HG03469 (cell line): ENCODE results near the gene VAC14.
"Not testable (repeated sequence)": the region's sequence is repeated elsewhere in the genome, so short reads cannot be mapped to it uniquely, and the experiment has no call there.

Experiments
- ATAC-seq: cut with Tn5 transposase; IDR thresholded peaks from one replicate; pipeline ENCODE4 v1.9.1; 2021; ENCODE audit warnings: mild to moderate bottlenecking, moderate library complexity, moderate number of reproducible peaks; ENCODE audit not compliant: unreplicated experiment

VAC14 gene

DNA sequence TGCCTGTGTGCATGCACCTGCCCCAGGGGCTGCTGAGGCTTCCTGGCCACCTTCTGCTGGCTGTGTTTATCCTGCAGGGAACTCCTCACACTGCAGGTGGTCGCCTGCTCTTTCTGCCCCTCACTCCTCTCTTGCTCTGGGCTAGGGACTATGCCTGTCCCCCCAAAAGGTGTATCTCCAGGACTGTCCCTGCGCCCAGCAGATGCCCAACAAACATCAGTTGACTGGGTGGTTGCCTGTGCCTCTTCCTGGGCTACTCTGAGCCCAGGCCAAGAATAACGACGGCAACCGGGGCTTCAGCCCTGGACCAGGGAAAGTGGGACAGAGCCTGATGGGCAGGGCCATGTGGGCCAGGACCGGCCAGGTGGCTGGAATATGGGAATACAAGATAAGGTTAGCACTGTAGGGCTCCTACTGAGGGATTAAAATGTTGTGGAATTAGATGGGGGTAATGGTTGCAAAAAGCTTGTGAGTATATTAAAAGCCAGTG is 55.4 kb downstream of the VAC14 start:
- no peak for ATAC-seq

DNA sequence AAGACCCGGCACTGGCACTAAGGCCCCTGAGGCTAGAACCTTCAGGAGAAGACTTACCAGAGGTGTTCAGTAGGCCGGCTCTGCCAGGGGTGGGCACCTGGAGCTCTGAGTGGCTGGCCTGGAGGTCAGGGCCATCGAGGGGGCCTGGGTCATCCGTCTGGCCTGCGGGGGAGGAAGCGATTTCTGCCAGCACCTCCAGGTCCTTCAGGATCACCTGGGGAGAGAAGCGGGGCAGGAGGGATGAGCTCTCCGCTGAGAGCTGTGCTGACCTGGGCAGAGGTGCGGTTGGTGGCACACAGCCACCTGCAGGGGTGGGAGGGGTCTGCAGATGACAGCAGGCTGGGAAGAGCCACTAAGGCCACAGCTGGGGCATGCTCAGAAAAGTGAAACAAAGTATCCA is 56.6 kb downstream of the VAC14 start:
- ATAC-seq, result no peak

DNA sequence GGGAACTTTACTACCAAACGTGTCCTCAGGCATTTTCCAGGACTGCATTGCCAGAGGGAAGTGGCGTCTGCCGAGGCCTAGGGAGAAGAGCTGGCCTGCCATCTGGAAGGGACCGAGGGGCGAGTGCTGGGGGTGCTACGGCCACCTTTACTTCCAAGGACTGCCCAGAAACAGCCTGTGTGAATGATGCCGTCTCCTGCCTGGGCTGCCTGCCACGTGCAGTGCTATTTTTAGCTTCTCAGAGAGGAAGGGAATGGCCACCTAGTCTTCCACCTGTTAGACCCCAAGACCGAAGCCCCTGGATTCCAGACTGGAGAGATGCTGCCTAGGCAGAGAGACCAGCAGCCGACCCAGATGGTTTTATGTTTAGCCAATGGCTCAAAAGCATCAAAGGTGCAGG is 57.2 kb downstream of the VAC14 start:
- no peak for ATAC-seq

DNA sequence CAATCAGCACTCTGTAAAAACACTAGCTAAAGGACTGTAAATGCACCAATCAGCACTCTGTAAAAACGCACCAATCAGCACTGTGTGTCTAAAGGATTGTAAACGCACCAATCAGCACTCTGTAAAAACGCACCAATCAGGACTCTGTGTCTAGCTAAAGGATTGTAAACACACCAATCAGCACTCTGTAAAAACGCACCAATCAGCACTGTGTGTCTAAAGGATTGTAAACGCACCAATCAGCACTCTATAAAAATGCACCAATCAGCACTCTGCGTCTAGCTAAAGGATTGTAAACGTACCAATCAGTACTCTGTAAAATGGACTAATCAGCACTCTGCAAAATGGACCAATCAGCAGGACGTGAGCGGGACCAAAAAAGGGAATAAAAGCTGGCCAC is 58.0 kb downstream of the VAC14 start:
- not testable (repeated sequence) for ATAC-seq

DNA sequence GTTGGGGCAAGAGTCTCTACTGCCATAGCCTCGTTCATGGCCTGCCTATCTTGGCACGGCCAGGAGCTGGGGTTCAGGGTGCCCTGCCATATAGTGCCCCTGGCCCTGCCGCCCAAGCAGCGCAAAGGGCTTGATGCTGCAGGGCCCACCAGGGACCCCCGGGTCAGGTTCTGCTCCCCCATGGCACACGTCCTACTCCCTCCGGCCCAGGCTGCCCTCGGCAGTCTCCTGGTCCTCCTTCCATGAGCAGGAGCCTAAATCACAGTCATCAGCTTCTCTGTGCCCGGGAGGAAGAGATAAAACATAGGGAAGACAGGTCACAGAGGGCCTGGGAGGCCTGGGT is 59.2 kb downstream of the VAC14 start:
- ATAC-seq, result no peak

DNA sequence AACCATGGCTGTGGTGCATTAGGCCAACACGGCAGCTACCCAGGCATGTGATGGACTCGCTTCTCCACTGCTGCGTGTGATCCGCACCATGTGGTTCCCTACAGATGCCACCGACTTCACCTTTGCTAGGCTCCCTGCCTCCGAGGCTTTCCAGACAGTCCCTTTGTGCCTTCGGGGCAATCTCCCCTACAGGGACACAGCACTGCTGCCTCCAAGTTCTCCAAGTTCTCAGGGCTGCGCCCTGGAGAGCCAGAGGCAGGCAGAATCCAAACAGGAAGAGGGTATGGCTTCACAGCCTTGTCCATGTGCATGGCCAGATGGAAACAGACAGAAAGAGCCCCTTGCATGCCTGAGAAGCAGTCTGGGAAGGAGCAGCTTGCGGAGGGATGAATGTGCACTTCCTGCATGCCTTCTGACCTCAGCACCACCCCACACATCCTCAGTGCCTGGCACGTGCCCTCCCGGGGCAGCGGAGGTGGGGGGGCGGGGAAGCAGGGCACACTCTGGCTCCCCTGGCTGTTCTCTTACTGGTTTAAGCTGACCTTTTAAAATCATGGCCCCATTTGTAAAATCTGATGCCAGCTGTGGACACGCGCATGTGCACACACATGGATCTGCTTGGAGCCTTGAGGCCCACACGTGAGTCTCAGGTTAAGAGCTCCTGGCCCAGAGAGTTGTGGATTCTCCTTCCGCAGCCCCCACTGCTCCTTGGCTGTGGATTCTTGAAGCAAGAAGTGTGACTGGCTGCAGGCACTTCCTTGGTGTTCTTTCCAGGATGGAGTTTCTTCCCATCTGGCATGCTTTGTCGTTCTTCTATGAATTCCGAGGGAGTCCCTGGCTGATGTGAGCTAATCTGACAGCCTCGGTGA is 59.8 kb downstream of the VAC14 start:
- no peak for ATAC-seq

DNA sequence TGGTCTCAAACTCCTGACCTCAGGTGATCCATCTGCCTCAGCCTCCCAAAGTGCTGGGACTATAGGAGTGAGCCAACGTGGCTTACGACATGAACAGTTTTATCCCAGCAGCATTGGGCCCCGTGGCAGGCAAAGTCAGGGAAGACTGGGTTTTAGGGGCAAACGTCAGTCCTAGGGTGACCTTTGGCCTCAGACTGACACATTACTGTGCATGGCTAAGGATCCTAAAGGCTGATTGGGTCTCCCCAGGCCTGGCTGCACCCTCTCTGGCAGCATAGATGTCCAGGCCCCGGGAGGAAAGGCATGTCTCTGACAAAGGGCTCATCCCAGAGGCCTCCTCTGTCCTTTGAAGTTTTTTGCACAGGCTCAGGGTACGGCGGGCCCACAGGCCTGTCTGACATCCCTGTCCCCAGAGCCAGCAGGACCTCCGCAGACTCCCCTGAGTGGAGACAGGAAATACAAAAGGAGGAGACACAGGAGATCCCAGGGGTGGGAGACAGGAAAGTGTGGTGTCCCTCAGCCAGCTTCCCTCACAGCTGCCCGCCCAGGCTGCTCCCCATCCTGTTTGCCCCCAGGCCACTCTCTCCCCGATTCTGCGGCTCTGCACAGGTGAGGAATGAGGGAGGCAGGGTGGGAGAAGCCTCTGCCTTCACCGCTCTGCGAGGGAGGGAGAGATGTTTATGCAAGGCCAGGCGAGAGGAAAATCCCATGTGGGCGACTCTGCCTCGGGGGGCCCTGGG is 60.6 kb downstream of the VAC14 start:
- no peak for ATAC-seq

DNA sequence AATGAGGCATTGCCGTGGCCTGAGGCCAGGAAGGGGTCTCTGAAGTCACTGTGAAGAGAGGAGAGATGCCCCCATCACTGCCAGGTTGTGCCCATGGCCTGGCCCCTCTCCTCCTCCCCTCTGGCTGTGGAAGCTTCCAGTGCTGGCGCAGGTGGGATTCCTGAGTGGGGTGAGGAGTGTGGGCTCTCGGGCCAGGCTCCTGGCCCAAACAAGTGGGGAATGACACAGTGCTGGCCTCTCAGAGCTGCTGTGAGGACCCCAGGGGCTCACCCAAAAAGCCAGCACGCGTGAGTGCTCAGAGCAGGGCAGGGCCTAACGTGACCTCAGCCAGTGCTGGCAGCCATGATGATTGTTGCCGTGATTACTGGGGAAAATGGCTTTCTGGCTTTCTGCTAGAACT is 61.6 kb downstream of the VAC14 start:
- no peak for ATAC-seq

DNA sequence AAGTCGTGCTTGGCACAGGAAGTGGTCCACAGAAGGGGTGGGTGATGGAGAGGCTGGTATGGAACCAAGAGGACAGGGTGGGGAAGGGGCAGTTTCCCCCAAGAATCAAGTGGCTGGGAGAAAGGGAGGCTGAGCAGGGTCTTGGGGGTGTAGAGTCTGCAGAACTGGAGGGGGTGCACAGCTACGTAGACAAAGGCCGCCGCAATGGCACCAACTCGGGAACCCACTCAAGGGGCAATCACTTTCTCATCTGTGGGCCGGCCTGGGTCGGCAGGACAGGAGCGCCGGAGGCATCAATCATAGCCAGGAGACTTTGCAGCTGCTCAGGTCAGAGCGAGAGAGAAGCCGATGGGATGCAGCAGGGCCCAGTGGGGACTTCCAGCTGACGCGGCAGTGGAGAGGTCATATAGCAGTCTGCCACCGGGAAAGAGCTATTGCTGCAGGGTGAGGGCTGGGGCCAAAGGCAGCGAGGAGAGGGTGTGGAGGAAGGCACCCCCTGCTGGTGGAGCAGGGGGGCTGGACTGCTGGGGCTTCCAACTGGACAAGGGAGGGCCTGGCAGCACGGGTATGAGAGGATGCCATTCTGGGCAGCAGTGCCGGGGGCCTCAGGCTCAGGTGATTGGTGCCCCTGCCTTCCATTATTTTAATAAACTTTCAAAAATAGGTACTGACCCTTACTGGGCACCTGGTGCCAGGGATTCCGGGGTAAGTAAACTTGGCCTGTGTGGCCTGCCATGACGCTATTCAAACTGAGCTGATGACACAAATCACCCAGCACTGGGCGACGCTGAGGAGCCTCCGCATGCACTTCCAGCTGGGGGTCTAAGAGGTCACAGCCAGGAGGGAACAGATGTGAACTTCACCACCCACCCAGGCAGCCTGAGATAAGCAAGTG is 62.6 kb downstream of the VAC14 start:
- no peak for ATAC-seq

DNA sequence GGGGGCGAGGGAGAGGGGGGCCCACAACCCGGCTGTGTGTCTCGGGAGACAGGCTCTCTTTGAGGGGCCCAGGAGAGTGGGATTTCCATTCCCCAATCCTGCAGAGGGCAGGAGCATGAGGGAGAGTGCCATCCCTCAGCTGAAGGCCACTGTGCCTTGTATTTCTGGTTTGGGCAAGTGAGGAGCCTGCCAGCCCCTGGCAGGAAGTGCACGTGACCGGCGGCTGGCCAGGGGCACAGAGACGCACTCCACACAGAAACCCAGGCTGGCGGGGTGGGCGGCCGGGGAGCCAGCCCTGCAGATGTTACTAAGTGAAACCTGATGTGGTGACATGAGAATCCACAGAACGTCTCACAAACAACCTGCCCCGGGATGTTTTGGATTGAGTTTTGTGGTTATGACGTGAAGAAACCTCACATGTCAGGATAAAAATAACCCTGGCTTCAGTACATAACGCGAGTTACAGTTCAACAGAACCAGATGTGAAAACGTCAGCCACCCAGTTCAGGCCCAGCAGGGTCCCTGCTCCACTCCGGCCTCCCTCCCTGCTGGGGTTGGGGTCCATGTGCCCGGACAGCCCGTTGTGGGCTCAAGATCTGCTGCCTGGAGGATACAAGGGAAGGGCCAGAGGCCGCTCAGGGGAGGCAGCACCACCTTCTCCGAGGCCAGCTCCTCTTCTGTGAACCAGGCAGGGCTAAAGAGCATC is 63.4 kb downstream of the VAC14 start:
- peak; percentile 79 for ATAC-seq

DNA sequence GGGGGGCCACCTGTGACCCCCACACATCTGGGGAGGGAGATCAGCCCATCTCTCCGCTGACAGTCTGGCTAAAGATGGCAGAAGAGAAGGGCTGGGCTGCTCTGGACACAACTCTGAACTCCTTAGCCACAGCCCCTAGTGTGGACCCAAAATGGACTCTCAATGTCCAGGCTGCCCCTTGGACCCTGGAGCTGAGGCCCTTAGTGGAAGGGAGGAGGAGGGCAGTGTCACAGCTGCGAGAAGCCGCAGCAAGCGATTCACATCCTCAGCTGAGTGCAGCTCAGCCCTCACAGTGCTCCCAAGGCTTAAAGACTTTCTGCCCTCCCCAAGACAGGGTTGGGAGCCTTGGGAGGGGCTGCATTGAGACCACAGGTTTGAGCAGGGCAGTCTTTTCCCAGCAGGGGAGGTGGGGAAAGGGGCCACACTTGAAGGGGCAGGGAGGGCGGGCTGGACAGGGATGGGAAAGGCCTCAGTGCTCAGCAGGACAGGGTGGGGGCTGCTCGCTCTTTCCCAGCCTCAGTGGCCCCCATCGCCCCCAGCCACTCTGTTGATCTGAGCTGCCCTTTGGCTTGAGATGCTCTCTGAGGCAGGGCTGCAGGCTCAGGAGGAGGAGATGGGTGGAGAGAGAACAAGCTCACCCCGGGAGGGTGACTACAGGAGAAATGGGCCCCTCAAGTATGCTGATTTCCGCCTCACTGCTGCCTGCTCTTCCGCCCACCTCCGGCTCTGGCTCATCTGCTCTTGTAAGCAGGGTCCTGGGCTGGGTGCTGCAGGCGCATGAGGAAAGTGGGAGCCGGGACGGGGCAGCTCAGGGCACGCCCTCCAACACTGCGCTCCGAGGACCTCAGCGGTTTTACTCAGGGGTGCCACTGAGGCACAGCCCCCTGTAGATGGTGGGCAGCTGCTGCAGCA is 64.2 kb downstream of the VAC14 start:
- ATAC-seq, result no peak

DNA sequence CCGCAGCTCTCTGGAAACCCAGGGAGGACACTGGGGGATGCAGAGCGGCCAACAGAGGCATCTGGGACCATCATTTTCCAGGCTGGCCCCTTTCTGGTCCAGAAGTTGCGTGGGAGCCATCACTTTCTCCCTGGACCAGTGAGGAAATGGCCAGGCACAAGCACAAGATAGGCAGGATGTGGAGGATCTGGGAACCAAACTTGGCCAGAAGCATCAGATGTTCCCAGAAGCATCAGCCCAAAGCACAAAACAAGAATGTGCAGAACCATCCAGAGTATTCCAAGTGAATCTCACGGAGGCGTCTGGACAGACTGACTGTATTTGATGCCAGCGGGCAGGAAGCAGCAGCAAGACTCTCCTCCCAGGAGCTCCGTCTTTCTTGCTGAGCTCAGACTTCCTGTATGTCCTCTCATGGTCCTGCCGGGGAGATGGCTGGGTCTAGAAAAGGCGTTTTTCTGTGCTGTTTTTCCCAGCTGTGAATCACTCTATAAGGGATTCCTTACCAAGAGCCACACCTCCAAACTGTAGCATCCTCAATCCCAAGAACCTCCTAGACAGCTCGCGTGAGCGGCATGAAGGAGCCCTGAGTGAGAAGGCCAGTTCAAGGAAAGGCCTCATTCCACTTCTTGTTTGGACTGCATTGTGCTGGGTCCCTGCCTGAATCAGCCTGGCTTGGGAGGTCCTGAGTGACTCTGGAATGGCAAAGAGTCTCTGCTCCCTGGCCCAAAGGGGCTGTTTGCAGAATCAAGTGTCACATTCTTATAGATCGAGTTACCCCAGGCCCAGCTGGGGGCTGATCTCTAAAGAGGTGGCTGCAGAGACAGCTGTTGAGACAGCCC is 65.6 kb downstream of the VAC14 start:
- no peak for ATAC-seq

DNA sequence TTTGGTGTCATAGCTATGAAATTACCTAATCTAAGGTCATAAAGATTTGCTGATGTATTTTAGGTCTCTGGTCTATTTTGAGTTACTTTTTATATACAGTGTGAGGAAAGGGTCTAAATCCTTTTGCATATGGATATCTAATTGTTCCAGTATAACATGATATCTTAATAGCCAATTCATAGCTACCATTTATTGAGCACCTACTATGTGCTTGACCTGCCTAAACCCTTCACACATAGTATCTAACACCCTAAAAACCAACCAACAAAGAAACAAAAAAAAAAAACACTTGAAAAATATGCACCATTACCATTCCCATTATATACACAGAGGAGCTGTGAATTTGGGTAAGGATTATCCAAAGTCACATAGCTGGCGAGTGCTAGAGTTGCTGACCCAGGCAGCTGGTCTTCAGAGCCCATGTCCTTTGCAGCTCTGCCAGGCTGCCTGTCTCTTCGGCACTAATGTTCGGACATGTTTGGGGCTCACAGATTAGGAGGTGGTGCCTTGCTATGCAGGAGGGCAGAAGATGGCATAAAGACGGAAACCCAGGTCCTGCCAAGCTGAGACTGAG is 66.3 kb downstream of the VAC14 start:
- no peak for ATAC-seq

DNA sequence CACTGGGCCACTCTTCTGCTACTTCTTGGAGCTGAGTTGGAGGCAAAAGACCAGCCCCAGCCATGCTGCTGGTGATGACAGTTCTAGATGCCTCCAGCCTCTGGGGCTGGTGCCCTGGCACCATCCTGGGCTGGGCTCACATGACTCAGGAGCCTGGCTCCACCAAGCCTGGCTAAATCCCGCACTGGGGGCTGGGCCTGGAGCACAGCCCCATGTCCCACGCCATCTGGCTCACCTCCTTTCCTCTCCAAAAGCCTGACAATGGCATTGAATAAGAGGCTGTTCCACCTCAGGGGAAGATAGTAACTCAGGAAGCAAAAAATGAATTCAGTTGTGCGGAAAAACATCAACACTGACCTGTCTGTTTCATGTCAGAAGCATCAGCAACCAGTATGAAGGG is 70.0 kb downstream of the VAC14 start:
- ATAC-seq, result no peak

DNA sequence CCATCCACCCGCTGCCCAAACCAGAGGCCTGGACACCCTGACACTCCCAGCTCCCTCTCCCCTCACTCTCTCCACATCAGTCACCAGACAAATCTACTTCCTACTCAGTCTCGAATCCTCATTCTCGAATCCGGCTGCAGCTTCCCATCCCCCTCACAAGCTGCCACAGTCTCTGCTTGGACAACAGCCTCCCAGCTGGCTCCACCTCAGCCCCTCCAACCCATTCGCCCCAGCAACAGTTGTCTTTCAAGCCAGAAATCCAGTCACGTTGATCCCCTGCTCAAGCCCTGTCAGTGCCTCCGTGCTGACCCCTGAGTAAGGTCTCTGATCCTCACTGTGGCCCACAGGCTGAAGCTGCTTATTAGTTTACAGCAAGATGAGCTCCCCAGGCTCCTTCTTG is 70.9 kb downstream of the VAC14 start:
- ATAC-seq, result no peak

DNA sequence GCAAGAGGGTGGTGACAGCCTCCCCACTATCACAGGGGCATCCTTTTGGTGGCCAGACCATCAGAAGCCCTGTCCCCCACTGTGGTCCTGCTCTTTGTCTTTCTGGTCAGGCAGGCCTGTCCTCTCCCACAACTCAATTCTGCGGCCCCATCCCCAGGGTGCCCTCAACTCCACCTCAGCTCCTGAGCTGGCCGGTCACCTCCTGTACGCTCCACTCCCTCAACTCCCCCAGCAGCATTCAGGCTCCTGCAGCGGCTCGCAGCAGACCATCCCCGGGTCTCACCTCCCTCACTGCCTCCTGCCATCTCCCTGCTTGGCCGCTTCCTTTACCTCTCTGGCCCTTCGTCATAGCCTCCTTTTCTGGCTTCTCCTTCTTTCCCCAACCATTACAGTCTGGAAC is 71.7 kb downstream of the VAC14 start:
- ATAC-seq, result no peak

DNA sequence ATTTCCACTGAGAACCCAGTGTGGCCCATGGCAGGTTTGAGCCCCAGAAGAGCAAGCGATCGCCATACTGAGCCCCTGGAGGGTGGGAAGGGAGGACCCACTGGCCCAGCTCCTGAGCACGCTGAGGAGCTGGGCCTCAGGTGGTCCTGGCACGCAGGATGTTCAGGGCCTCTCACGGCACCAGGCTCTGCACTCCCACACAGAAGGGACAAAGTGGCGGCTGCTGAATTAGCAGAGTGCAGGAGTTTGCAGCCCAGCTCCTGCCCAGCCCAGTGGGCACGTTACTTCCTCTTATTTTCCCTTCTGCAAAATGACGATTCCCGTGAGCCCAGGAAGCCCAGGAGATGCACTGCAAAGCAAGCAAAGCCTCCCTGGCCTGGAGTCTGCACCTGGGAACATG is 72.8 kb downstream of the VAC14 start:
- ATAC-seq, result no peak

DNA sequence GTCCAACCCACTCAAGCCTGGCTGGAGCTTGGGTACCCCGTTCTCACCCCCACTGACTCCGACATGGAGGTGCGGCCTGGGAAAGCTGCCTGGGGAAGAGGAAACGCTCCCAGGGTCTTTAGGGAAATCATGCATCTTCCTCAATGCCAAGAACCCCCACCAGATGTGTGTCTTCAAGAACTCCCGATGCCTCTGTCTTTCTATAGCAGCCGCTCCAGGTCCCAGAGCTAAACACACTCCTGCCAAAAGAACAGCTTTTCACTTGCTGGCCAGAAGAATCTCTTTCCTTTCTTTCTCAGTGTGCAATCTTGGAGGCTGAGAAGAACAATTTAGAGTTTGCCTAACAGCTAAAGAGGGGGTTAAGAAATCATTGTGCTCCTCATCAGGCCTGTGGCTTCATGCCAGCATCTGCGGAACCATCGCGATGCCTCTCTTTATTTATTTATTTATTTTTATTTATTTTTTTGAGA is 74.0 kb downstream of the VAC14 start:
- ATAC-seq, result no peak
